Measurements from ENCODE around the gene BANP. TPM values are rescaled to one million over a fixed set of nuclear protein-coding genes. Genes with fewer than 3 reads are reported as not detected.

The BANP gene
- total RNA-seq, 1 donor from 2014 or later: 28.2 TPM

GRCh38 chr16:87917503-87917902 lies 33.7 kb upstream of the BANP start:
- H3K27ac ChIP-seq (ENCODE audit: low read depth, low read length): no peak overlapping the region
- no peak overlapping the region for H3K4me3 ChIP-seq (ENCODE audit: low read length in 3 of 3)
- no peaks in the 10 kb centered on the region for H3K9me3 ChIP-seq (ENCODE audit: control insufficient read depth in 3 of 3, low read length in 3 of 3)
- H3K4me1 ChIP-seq (ENCODE audit: control insufficient read depth in 3 of 3, insufficient read depth in 3 of 3, low read length in 3 of 3): peaks cover 4 to 21% (median 21%) of the 10 kb centered on the region in 3 donors
- peaks cover 0 to 3% (median 0%) of the 10 kb centered on the region in 3 donors for H3K27me3 ChIP-seq (ENCODE audit: control insufficient read depth in 3 of 3, insufficient read depth in 3 of 3, low read length in 3 of 3)
- H3K9ac ChIP-seq (ENCODE audit: low read depth in 1 of 3, low read length in 3 of 3): no peak overlapping the region
- no peaks in the 10 kb centered on the region for H3K36me3 ChIP-seq (ENCODE audit: control insufficient read depth in 3 of 3, insufficient read depth in 3 of 3, low read length in 3 of 3)

- Histone ChIP-seq H3K4me3 (ENCODE audit: low read length in 3 of 3) (peak overlapping the region; percentile 54 to 61 (median 60)), H3K36me3 (ENCODE audit: control insufficient read depth in 3 of 3, insufficient read depth in 3 of 3, low read length in 3 of 3) (no peaks in the 10 kb centered on the region), H3K4me1 (ENCODE audit: control insufficient read depth in 3 of 3, insufficient read depth in 3 of 3, low read length in 3 of 3) (peaks cover 4 to 25% (median 21%) of the 10 kb centered on the region in 3 donors), H3K27me3 (ENCODE audit: control insufficient read depth in 3 of 3, insufficient read depth in 3 of 3, low read length in 3 of 3) (peaks cover 0 to 3% (median 0%) of the 10 kb centered on the region in 3 donors), H3K27ac (ENCODE audit: low read depth, low read length) (peak overlapping the region; percentile 64), H3K9me3 (ENCODE audit: control insufficient read depth in 3 of 3, low read length in 3 of 3) (no peaks in the 10 kb centered on the region), H3K9ac (ENCODE audit: low read depth in 1 of 3, low read length in 3 of 3) (peak overlapping the region; percentile 43 to 81 (median 59))
Observed at GRCh38 chr16:87918338-87918737, 32.9 kb upstream of the BANP start.

GRCh38 chr16:87918866-87919680 lies 32.2 kb upstream of the BANP start:
- Histone ChIP-seq H3K9ac (ENCODE audit: low read depth in 1 of 3, low read length in 3 of 3) (peak overlapping the region in 2 of 3 donors; percentile 59 to 81), H3K27ac (ENCODE audit: low read depth, low read length) (peak overlapping the region; percentile 64), H3K4me3 (ENCODE audit: low read length in 3 of 3) (peak overlapping the region; percentile 54 to 61 (median 60)), H3K27me3 (ENCODE audit: control insufficient read depth in 3 of 3, insufficient read depth in 3 of 3, low read length in 3 of 3) (no peaks in the 10 kb centered on the region), H3K4me1 (ENCODE audit: control insufficient read depth in 3 of 3, insufficient read depth in 3 of 3, low read length in 3 of 3) (peaks cover 4 to 27% (median 21%) of the 10 kb centered on the region in 3 donors), H3K9me3 (ENCODE audit: control insufficient read depth in 3 of 3, low read length in 3 of 3) (no peaks in the 10 kb centered on the region), H3K36me3 (ENCODE audit: control insufficient read depth in 3 of 3, insufficient read depth in 3 of 3, low read length in 3 of 3) (no peaks in the 10 kb centered on the region)

GRCh38 chr16:87919681-87919994 lies 31.6 kb upstream of the BANP start:
- H3K27me3 ChIP-seq (ENCODE audit: control insufficient read depth in 3 of 3, insufficient read depth in 3 of 3, low read length in 3 of 3): peaks cover 0 to 2% (median 0%) of the 10 kb centered on the region in 3 donors
- H3K9ac ChIP-seq (ENCODE audit: low read depth in 1 of 3, low read length in 3 of 3): no peak overlapping the region
- H3K4me3 ChIP-seq (ENCODE audit: low read length in 3 of 3): no peak overlapping the region
- H3K4me1 ChIP-seq (ENCODE audit: control insufficient read depth in 3 of 3, insufficient read depth in 3 of 3, low read length in 3 of 3): peaks cover 4 to 30% (median 21%) of the 10 kb centered on the region in 3 donors
- H3K36me3 ChIP-seq (ENCODE audit: control insufficient read depth in 3 of 3, insufficient read depth in 3 of 3, low read length in 3 of 3): no peaks in the 10 kb centered on the region
- no peaks in the 10 kb centered on the region for H3K9me3 ChIP-seq (ENCODE audit: control insufficient read depth in 3 of 3, low read length in 3 of 3)
- no peak overlapping the region for H3K27ac ChIP-seq (ENCODE audit: low read depth, low read length)

GRCh38 chr16:87921236-87921773 lies 29.9 kb upstream of the BANP start:
- Histone ChIP-seq H3K36me3 (ENCODE audit: control insufficient read depth in 3 of 3, insufficient read depth in 3 of 3, low read length in 3 of 3) (no peaks in the 10 kb centered on the region), H3K9ac (ENCODE audit: low read depth in 1 of 3, low read length in 3 of 3) (no peak overlapping the region), H3K27me3 (ENCODE audit: control insufficient read depth in 3 of 3, insufficient read depth in 3 of 3, low read length in 3 of 3) (peaks cover 0 to 3% (median 2%) of the 10 kb centered on the region in 3 donors), H3K4me3 (ENCODE audit: low read length in 3 of 3) (no peak overlapping the region), H3K9me3 (ENCODE audit: control insufficient read depth in 3 of 3, low read length in 3 of 3) (no peaks in the 10 kb centered on the region), H3K27ac (ENCODE audit: low read depth, low read length) (no peak overlapping the region), H3K4me1 (ENCODE audit: control insufficient read depth in 3 of 3, insufficient read depth in 3 of 3, low read length in 3 of 3) (peaks cover 4 to 35% (median 21%) of the 10 kb centered on the region in 3 donors)

- peaks cover 4 to 35% (median 21%) of the 10 kb centered on the region in 3 donors for H3K4me1 ChIP-seq (ENCODE audit: control insufficient read depth in 3 of 3, insufficient read depth in 3 of 3, low read length in 3 of 3)
- H3K27ac ChIP-seq (ENCODE audit: low read depth, low read length): no peak overlapping the region
- H3K9ac ChIP-seq (ENCODE audit: low read depth in 1 of 3, low read length in 3 of 3): no peak overlapping the region
- no peaks in the 10 kb centered on the region for H3K36me3 ChIP-seq (ENCODE audit: control insufficient read depth in 3 of 3, insufficient read depth in 3 of 3, low read length in 3 of 3)
- no peaks in the 10 kb centered on the region for H3K9me3 ChIP-seq (ENCODE audit: control insufficient read depth in 3 of 3, low read length in 3 of 3)
- H3K4me3 ChIP-seq (ENCODE audit: low read length in 3 of 3): no peak overlapping the region
- peaks cover 9 to 12% (median 11%) of the 10 kb centered on the region in 3 donors for H3K27me3 ChIP-seq (ENCODE audit: control insufficient read depth in 3 of 3, insufficient read depth in 3 of 3, low read length in 3 of 3)
Observed at GRCh38 chr16:87922250-87922871, 28.9 kb upstream of the BANP start.

- no peak overlapping the region for H3K4me3 ChIP-seq (ENCODE audit: low read length in 3 of 3)
- H3K9me3 ChIP-seq (ENCODE audit: control insufficient read depth in 3 of 3, low read length in 3 of 3): no peaks in the 10 kb centered on the region
- H3K36me3 ChIP-seq (ENCODE audit: control insufficient read depth in 3 of 3, insufficient read depth in 3 of 3, low read length in 3 of 3): no peaks in the 10 kb centered on the region
- H3K27me3 ChIP-seq (ENCODE audit: control insufficient read depth in 3 of 3, insufficient read depth in 3 of 3, low read length in 3 of 3): peaks cover 9 to 12% (median 11%) of the 10 kb centered on the region in 3 donors
- peak overlapping the region in 1 of 3 donors; percentile 3 for H3K9ac ChIP-seq (ENCODE audit: low read depth in 1 of 3, low read length in 3 of 3)
- H3K4me1 ChIP-seq (ENCODE audit: control insufficient read depth in 3 of 3, insufficient read depth in 3 of 3, low read length in 3 of 3): peaks cover 0 to 19% (median 4%) of the 10 kb centered on the region in 3 donors
- no peak overlapping the region for H3K27ac ChIP-seq (ENCODE audit: low read depth, low read length)
Observed at GRCh38 chr16:87924041-87924810, 27.0 kb upstream of the BANP start.

GRCh38 chr16:87924811-87925670 lies 26.2 kb upstream of the BANP start:
- Histone ChIP-seq H3K4me1 (ENCODE audit: control insufficient read depth in 3 of 3, insufficient read depth in 3 of 3, low read length in 3 of 3) (peaks cover 0 to 18% (median 4%) of the 10 kb centered on the region in 3 donors), H3K4me3 (ENCODE audit: low read length in 3 of 3) (no peak overlapping the region), H3K27me3 (ENCODE audit: control insufficient read depth in 3 of 3, insufficient read depth in 3 of 3, low read length in 3 of 3) (peaks cover 10 to 14% (median 12%) of the 10 kb centered on the region in 3 donors), H3K36me3 (ENCODE audit: control insufficient read depth in 3 of 3, insufficient read depth in 3 of 3, low read length in 3 of 3) (no peaks in the 10 kb centered on the region), H3K27ac (ENCODE audit: low read depth, low read length) (no peak overlapping the region), H3K9ac (ENCODE audit: low read depth in 1 of 3, low read length in 3 of 3) (peak overlapping the region in 1 of 3 donors; percentile 40), H3K9me3 (ENCODE audit: control insufficient read depth in 3 of 3, low read length in 3 of 3) (no peaks in the 10 kb centered on the region)
